Prostate gland (tissue), 2 donors: ENCODE results near the gene NFATC3.

Source experiments
- CTCF ChIP-seq, 4 experiments: fragments of 200-600 bp in 2 of 4; fragments of 450-650 bp in 2 of 4; sonication (generic) in 2 of 4; IDR thresholded peaks; 1 replicate in 3 of 4; 2 replicates in 1 of 4; pipeline ENCODE4 v1.5.1; 2016 to 2019; ENCODE audit warnings: antibody characterized with exemption in 4 of 4, mild to moderate bottlenecking in 2 of 4, moderate library complexity in 2 of 4
- POLR2A ChIP-seq: fragments of 450-650 bp; IDR thresholded peaks from one replicate; pipeline ENCODE4 v1.6.1; 2016; ENCODE audit warnings: antibody characterized with exemption, mild to moderate bottlenecking

DNA sequence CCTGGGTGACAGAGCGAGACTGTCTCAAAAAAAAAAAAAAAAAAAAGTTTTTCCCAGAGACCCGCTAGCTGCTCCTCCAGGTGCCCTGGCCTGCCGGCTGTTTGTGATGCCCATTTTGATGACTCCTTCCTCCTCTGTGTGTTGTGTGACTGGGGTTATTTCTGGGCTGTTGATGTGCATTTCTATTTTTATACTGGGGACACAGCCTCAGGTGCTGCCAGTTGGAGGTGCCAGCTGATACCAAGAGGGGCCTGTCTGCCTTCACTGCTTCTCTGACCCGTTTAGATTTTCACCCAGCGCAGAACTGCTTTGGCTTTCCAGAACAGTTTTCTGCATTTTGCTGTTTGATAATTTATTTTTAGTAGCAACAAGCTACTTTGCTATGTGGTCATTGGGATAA lies 166.7 kb downstream of the NFATC3 start:
- TF ChIP-seq CTCF (IDR thresholded peaks at IDR 0.05) (no peak), POLR2A (no peak)
